ENCODE data around the gene C19orf67. TPM values are rescaled to one million over a fixed set of nuclear protein-coding genes. Genes with fewer than 3 reads are reported as not detected.
A peak's percentile ranks its signal among the peaks of the same experiment; 100 is the strongest.

The C19orf67 gene
- total RNA-seq, 2 experiments from 2014 or later, result not detected

DNA sequence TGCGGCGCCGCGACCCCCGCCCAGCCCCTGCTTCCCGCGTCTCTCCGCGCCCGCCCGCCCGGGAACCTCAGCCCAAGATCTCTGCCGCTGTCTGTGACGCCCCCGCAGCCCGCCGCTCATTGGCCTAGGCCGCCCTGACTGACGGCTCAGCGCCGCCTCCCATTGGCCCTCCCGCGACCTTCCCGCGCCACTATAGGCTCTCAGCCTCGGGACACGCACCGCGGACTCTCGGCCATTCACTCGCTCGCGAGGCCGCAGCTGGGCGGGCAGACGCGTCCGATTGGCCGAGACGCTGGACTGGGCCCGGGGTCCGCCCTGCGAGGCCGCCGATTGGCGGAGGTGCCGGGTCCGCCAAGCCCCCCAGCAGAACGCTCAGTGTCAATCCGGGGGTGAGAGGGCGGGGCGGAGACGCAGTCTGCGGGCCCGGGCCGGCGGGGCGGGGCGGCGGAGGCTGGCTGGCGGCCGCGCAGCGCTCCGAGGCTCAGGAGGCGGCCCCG is 32.1 kb upstream of the C19orf67 start, which contains the start of gene PRKACA:
PRKACA (minus strand) TSS at position 95 of the 497 bp plus-strand sequence. CDS start 215 bp downstream, outside the sequence.
- TF ChIP-seq, protein P1, sequence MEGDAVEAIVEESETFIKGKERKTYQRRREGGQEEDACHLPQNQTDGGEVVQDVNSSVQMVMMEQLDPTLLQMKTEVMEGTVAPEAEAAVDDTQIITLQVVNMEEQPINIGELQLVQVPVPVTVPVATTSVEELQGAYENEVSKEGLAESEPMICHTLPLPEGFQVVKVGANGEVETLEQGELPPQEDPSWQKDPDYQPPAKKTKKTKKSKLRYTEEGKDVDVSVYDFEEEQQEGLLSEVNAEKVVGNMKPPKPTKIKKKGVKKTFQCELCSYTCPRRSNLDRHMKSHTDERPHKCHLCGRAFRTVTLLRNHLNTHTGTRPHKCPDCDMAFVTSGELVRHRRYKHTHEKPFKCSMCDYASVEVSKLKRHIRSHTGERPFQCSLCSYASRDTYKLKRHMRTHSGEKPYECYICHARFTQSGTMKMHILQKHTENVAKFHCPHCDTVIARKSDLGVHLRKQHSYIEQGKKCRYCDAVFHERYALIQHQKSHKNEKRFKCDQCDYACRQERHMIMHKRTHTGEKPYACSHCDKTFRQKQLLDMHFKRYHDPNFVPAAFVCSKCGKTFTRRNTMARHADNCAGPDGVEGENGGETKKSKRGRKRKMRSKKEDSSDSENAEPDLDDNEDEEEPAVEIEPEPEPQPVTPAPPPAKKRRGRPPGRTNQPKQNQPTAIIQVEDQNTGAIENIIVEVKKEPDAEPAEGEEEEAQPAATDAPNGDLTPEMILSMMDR (IDR thresholded peaks at IDR 0.05), result no peak
- intact Hi-C loops (cut with micrococcal nuclease), result no loop called here
- CTCF ChIA-PET, result interaction anchor here (1.2 to 4.9 kb wide), 2 partner anchors 18 to 230 kb away, joined by 4 to 44 read pairs; partner anchors contain the start of gene ASF1B

GRCh38 chr19:14116918-14117578 is 31.5 kb upstream of the C19orf67 start:
- Mint-ChIP-seq H3K9me3 (no peaks in the 10 kb centered on the region), H3K4me1 (ENCODE audit: low read depth) (peaks cover 51% of the 10 kb centered on the region), H3K36me3 (ENCODE audit: low read depth) (no peaks in the 10 kb centered on the region), H3K27me3 (no peaks in the 10 kb centered on the region), H3K4me3 (peak overlapping the region; percentile 90), H3K27ac (peak overlapping the region; percentile 28)
- peak; percentile 31 for DNase-seq
- TF ChIP-seq, protein P1 (IDR thresholded peaks at IDR 0.05), result no peak
- ATAC-seq, result peak; percentile 1
- POLR2A ChIA-PET, result interaction anchor here (1.5 kb wide), 1 partner anchor 35 kb away, joined by 3 read pairs; no protein-coding TSS in a partner anchor
- intact Hi-C loops (cut with micrococcal nuclease), result no loop called here
- CTCF ChIA-PET, result interaction anchor here (1.2 to 4.9 kb wide), 3 partner anchors 19 to 231 kb away, joined by 4 to 44 read pairs (median 20); partner anchors contain the start of gene ASF1B

More for the DNA sequence above, 32.1 kb upstream of the C19orf67 start, which contains the start of gene PRKACA:
- Mint-ChIP-seq H3K4me3 (peak within 1 kb of the TSS; percentile 90), H3K4me1 (ENCODE audit: low read depth) (peaks cover 44% of the 10 kb centered on the region), H3K9me3 (no peaks in the 10 kb centered on the region), H3K27me3 (no peaks in the 10 kb centered on the region), H3K36me3 (ENCODE audit: low read depth) (peaks cover 4% of the 10 kb centered on the region), H3K27ac (peak within 1 kb of the TSS; percentile 83)
- peak; percentile 96 for ATAC-seq
- peak; percentile 99 for DNase-seq
- POLR2A ChIA-PET, result interaction anchor here (1.5 kb wide), 1 partner anchor 36 kb away, joined by 3 read pairs; no protein-coding TSS in a partner anchor

- peak overlapping the region; percentile 28 for H3K27ac Mint-ChIP-seq
- POLR2A ChIA-PET, result interaction anchor here (1.5 kb wide), 1 partner anchor 35 kb away, joined by 3 read pairs; no protein-coding TSS in a partner anchor
- ATAC-seq (no peak), DNase-seq (no peak)
- H3K9me3 Mint-ChIP-seq, result no peaks in the 10 kb centered on the region
- CTCF ChIA-PET, result interaction anchor here (0.7 to 4.9 kb wide), 8 partner anchors 10 to 244 kb away, joined by 3 to 44 read pairs (median 10); partner anchors contain the start of gene ASF1B
- H3K4me3 Mint-ChIP-seq, result peak overlapping the region; percentile 90
- H3K27me3 Mint-ChIP-seq, result no peaks in the 10 kb centered on the region
- H3K36me3 Mint-ChIP-seq (ENCODE audit: low read depth), result no peaks in the 10 kb centered on the region
- TF ChIP-seq, protein P1 (IDR thresholded peaks at IDR 0.05), result no peak
- H3K4me1 Mint-ChIP-seq (ENCODE audit: low read depth), result peaks cover 56% of the 10 kb centered on the region
- intact Hi-C loops (cut with micrococcal nuclease), result no loop called here
Measured at GRCh38 chr19:14116525-14116917, 30.9 kb upstream of the C19orf67 start.

- no peaks in the 10 kb centered on the region for H3K9me3 Mint-ChIP-seq
- H3K27ac Mint-ChIP-seq, result no peak overlapping the region
- no peaks in the 10 kb centered on the region for H3K36me3 Mint-ChIP-seq (ENCODE audit: low read depth)
- TF ChIP-seq, protein P1 (IDR thresholded peaks at IDR 0.05), result no peak
- ChIA-PET POLR2A (interaction anchor here (0.8 to 1.3 kb wide), 3 partner anchors 11 to 130 kb away, joined by 3 to 5 read pairs (median 4); no protein-coding TSS in a partner anchor), CTCF (interaction anchor here (0.7 to 4.9 kb wide), 22 partner anchors 10 to 518 kb away, joined by 3 to 44 read pairs (median 4); partner anchors contain the start of genes ASF1B, MISP3 and RLN3)
- peaks cover 56% of the 10 kb centered on the region for H3K4me1 Mint-ChIP-seq (ENCODE audit: low read depth)
- intact Hi-C loops (cut with micrococcal nuclease), result no loop called here
- DNase-seq, result no peak
- ATAC-seq, result no peak
- H3K27me3 Mint-ChIP-seq, result no peaks in the 10 kb centered on the region
- peak overlapping the region; percentile 90 for H3K4me3 Mint-ChIP-seq
Measured at GRCh38 chr19:14115756-14116155, 30.2 kb upstream of the C19orf67 start.
